Middle frontal gyrus (tissue), 1 donor: ENCODE data around the gene KDM6B.
"Not testable (repeated sequence)": the region's sequence is repeated elsewhere in the genome, so short reads cannot be mapped to it uniquely, and the experiment has no call there.

Source experiments
- DNase-seq: peaks from one replicate; pipeline ENCODE4 v3.0.0-alpha.2; 2015; ENCODE audit warnings: low spot score; ENCODE audit errors: extremely low spot score

The KDM6B gene, protein sequence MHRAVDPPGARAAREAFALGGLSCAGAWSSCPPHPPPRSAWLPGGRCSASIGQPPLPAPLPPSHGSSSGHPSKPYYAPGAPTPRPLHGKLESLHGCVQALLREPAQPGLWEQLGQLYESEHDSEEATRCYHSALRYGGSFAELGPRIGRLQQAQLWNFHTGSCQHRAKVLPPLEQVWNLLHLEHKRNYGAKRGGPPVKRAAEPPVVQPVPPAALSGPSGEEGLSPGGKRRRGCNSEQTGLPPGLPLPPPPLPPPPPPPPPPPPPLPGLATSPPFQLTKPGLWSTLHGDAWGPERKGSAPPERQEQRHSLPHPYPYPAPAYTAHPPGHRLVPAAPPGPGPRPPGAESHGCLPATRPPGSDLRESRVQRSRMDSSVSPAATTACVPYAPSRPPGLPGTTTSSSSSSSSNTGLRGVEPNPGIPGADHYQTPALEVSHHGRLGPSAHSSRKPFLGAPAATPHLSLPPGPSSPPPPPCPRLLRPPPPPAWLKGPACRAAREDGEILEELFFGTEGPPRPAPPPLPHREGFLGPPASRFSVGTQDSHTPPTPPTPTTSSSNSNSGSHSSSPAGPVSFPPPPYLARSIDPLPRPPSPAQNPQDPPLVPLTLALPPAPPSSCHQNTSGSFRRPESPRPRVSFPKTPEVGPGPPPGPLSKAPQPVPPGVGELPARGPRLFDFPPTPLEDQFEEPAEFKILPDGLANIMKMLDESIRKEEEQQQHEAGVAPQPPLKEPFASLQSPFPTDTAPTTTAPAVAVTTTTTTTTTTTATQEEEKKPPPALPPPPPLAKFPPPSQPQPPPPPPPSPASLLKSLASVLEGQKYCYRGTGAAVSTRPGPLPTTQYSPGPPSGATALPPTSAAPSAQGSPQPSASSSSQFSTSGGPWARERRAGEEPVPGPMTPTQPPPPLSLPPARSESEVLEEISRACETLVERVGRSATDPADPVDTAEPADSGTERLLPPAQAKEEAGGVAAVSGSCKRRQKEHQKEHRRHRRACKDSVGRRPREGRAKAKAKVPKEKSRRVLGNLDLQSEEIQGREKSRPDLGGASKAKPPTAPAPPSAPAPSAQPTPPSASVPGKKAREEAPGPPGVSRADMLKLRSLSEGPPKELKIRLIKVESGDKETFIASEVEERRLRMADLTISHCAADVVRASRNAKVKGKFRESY (N-terminal part only)

DNA sequence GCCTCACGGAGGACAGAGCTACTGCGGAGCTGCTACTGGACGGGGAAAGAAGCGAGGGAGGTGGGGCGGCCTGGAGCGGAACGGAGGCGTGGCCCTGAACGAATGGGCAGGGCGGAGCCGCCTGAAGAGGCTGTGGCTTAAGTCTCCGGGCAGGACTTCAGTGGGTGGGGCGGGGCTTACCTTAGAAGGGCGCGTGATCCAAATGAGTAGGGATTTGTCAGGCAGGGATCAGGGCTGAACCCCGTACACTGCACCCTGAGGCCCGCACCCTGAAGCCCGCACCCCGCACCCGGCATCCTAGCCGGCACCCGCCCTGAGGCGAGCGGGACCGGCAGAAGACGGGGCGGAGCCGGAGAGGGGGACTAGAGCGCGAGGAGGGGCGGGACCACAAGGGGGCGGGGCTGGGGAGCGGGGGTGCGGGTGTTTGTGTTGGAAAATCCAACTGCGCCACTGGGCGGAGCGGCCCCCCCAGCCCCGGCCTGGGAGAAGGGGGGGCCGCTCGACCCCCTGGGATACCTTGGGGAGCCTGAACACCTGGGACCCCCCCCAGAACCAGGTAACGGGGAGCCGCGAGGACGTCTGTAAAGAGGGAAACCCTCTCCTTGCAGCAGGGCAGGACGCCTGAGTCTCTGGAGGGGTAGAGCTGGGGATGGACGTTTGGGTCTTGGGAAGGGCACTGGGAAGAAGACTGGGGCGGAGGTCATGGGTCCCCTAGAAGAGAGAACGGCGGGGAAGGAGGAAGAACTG is at the start of gene KDM6B:
Gene KDM6B, plus strand, starts transcription at position 423 of the 747 bp plus-strand sequence. CDS start 11,338 bp downstream, outside the sequence.
- peak; percentile 72 for DNase-seq

DNA sequence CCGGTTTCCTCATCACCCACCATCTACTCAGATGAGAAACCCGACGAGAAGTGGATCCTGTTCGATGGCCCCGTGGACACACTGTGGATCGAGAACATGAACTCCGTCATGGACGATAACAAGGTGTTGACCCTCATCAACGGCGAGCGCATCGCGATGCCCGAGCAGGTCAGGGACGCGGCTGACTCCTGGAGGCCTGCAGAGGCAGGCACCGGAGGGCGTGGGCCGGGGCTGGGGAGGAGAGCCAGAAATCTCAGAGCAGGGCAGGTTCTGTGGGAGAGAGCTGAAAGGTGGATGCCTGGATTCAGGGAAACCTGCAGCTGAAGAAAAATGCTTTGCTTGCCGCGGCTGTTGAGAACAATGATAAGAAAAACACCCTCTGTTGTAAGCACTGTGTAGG is 47.2 kb upstream of the KDM6B start:
- DNase-seq, result no peak

DNA sequence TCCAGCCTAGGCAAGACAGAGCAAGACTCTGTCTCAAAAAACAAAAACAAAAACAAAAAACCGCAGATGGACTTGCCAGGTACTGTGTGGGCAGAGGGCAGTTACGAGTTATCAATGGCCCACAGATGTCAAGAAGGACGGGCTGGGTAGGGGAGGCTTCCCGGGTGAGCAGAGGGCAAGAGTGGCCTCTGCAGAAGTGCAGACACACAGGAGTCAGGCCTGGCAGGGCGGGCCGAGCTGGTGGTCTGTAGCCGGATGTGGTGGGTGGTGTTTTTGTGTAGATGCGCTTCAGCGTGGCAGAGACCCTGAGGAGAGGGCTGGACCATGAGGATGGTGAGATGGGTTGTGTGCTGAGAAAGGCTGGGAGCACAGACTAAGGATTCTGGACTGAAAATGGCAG is 44.9 kb upstream of the KDM6B start:
- DNase-seq, result no peak

DNA sequence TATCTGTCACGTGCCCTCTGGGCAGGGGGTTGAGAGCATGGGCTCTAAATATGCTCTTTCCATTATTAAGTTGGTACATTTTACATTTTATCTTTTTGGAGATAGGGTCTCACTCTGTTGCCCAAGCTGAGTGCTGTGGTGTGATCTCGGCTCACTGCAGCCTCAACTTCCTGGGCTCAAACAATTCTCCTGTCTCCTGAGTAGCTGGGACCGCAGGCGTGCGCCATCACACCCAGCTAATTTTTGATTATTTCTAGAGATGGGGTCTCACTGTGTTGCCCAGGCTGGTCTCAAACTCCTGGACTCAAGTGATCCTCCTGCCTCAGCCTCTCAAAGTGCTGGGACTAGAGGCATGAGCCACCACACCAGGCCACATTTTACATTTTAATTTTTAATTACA is 43.9 kb upstream of the KDM6B start:
- no peak for DNase-seq

- no peak for DNase-seq
These were observed 41.4 kb upstream of the KDM6B start for GRCh38 chr17:7792611-7793010.

- no peak for DNase-seq
These were observed 39.8 kb upstream of the KDM6B start for GRCh38 chr17:7794075-7794663.

DNA sequence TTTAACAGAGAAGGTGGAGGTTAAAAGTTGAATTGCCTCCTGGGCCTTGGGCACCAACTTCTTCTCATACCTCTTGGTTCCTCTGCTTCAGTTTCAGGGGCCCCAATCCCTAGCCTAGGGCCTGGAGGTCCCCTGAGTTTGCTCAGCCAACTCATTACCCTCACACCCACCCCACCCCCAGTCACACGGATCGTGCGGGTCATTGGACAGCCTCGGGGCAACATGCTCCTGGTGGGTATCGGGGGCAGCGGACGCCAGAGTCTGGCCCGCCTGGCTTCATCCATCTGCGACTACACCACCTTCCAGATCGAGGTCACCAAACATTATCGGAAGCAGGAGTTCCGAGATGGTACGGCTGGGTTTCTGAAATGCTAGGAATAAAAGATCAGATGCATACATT is 36.0 kb upstream of the KDM6B start:
- no peak for DNase-seq

GRCh38 chr17:7798839-7799238 is 35.2 kb upstream of the KDM6B start:
- no peak for DNase-seq

DNA sequence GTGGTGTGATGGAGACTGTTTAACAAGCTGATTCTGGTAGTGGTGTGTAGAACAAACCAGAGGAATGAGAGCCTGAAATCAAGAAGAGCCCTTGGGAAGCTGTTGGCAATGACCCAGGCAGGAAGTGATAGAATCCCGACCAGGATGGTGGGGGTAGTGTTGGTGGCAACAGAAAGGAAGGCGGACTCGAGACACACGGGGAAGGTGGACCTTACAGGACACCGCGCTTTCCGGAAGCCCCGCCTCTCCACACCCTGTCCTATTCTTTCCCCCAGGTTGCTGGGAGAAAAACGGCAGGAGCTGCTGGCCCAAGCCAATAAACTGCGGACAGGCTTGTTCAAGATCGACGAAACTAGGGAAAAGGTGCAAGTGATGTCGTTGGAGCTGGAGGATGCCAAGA is 30.0 kb upstream of the KDM6B start:
- DNase-seq, result no peak

GRCh38 chr17:7806587-7806986 is 27.4 kb upstream of the KDM6B start:
- DNase-seq, result no peak

GRCh38 chr17:7807206-7807605 is 26.8 kb upstream of the KDM6B start:
- no peak for DNase-seq

- DNase-seq, result no peak
These were observed 24.8 kb upstream of the KDM6B start for GRCh38 chr17:7809086-7809790.

GRCh38 chr17:7809791-7810343 is 24.1 kb upstream of the KDM6B start:
- not testable (repeated sequence) for DNase-seq

GRCh38 chr17:7811251-7811650 is 22.8 kb upstream of the KDM6B start:
- no peak for DNase-seq

DNA sequence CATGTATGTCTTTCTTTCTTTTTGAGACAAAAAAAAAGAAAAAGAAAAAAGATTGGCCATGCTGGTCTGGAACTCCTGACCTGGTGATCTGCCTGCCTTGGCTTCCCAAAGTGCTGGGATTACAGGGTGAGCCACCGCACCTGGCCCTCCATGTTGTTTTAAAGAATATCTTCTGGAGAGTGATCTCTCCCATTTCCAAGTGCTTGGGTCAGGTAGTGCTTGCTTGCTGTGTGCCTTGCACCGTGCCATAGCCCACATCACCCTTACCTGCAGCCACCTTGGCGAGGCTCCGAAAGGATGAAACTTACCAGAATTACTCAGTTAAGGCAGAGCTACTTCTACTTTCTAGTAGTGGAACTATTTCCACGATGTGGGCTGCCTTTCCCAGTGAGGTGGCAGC is 19.0 kb upstream of the KDM6B start:
- DNase-seq, result no peak

DNA sequence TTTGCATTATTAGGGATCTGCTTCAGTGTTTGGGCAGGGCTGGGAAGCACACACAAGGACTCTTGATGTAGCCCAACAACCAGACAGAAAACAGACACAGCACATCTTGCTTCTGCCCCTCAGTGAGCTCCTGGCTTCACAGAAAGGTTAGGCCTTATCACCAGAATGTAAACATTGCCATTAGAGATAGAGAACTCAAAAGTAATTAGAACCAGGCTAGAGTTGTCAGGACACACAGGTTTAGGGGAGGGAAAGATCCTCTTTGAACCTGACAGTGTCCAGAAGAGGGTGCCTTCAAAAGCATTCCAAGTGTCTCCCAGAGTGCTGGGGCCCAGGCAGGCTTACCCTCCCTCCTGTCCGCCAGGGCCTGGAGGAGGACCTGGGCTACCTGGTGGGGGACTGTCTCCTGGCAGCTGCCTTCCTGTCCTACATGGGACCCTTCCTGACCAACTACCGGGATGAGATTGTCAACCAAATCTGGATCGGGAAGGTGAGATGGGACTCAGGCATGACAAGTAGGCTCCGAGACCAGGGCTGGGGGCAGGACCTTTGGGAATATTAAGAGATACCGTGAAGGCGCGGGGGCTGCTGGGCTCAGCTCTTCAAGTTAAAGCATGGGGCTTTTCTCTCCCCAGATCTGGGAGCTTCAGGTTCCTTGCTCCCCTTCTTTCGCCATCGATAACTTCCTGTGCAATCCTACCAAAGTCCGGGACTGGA is 16.9 kb upstream of the KDM6B start:
- DNase-seq, result no peak

DNA sequence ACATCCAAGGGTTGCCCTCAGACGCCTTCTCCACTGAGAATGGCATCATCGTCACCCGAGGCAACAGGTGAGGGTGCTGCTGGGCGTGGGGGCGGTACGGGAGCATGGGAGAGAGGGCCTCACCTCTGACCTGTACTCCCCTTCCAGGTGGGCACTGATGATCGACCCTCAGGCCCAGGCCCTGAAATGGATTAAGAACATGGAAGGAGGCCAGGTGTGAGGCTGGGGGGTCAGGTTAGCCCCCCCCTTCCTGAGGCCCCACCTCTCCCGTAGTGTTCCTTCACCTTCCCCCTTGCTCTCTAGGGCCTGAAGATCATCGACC is 16.4 kb upstream of the KDM6B start:
- no peak for DNase-seq

- no peak for DNase-seq
These were observed 16.0 kb upstream of the KDM6B start for GRCh38 chr17:7818026-7818425.
